K562 (cell line): ENCODE results near the gene COX6B1. TPM values are rescaled to one million over a fixed set of nuclear protein-coding genes. Genes with fewer than 3 reads are reported as not detected.

Experiments used
- ARID1B ChIP-seq: fragments of 450-650 bp; IDR thresholded peaks from 2 replicates; pipeline ENCODE4 v1.6.1; 2016; ENCODE audit warnings: antibody characterized with exemption, mild to moderate bottlenecking, inconsistent platforms
- CHD4 ChIP-seq: fragments of 200-600 bp; sonication (generic); IDR thresholded peaks from 3 replicates; pipeline ENCODE4 v1.6.1; 2012; ENCODE audit warnings: low read depth, mild to moderate bottlenecking, mixed read lengths, low read length, inconsistent platforms; ENCODE audit not compliant: insufficient read depth, insufficient replicate concordance, poor library complexity, severe bottlenecking
- DEAF1 ChIP-seq: fragments of 450-650 bp; formaldehyde crosslinking; IDR thresholded peaks from 2 replicates; pipeline ENCODE4 v1.4.0; 2020; ENCODE audit warnings: mild to moderate bottlenecking, moderate library complexity
- ELK3 ChIP-seq: fragments of 450-650 bp; formaldehyde crosslinking; IDR thresholded peaks from 2 replicates; pipeline ENCODE4 v1.4.0; 2020; ENCODE audit warnings: mild to moderate bottlenecking
- ETS1 ChIP-seq: conservative IDR thresholded peaks from 2 replicates; pipeline ENCODE4 v1.6.1; 2011; ENCODE audit warnings: low read depth, mild to moderate bottlenecking, low read length; ENCODE audit not compliant: control insufficient read depth
- ETV5 ChIP-seq: sonication (generic); formaldehyde crosslinking; IDR thresholded peaks from 2 replicates; pipeline ENCODE4 v1.4.0; 2020; ENCODE audit warnings: low read depth, mild to moderate bottlenecking, missing genetic modification reagents
- MEF2D ChIP-seq: conservative IDR thresholded peaks from 2 replicates; pipeline ENCODE4 v1.6.1; 2016; ENCODE audit warnings: low read depth, missing genetic modification characterization, missing compliant biosample characterization
- PHB ChIP-seq: fragments of 250-450 bp; sonication (Bioruptor Pico); IDR thresholded peaks from 2 replicates; pipeline ENCODE4 v1.5.0; 2021
- PML ChIP-seq: IDR thresholded peaks from 2 replicates; pipeline ENCODE4 v1.6.1; 2012; ENCODE audit warnings: low read length, inconsistent platforms
- RAD21 ChIP-seq, 2 experiments: fragments of 250-450 bp in 1 of 2; fragments of 450-650 bp in 1 of 2; sonication (Bioruptor Pico) in 1 of 2; formaldehyde crosslinking in 1 of 2; IDR thresholded peaks in 1 of 2; conservative IDR thresholded peaks in 1 of 2; 2 replicates each; pipeline versions ENCODE4 v1.4.0 to v1.8.0; 2020 to 2022; ENCODE audit warnings: mild to moderate bottlenecking in 2 of 2, moderate library complexity in 1 of 2
- SMARCC2 ChIP-seq: fragments of 450-650 bp; IDR thresholded peaks from 2 replicates; pipeline ENCODE4 v1.6.1; 2017; ENCODE audit warnings: antibody characterized with exemption, moderate library complexity, mild to moderate bottlenecking, low read depth
- XRCC4 ChIP-seq: IDR thresholded peaks from one replicate; pipeline ENCODE4 v1.6.1; 2011; ENCODE audit not compliant: insufficient read depth, insufficient read length; ENCODE audit errors: extremely low read depth
- ZBTB43 ChIP-seq: sonication (generic); formaldehyde crosslinking; IDR thresholded peaks from 2 replicates; pipeline ENCODE4 v1.8.0; 2023; ENCODE audit warnings: mild to moderate bottlenecking, missing genetic modification reagents
- ZBTB49 ChIP-seq: sonication (generic); formaldehyde crosslinking; IDR thresholded peaks from 2 replicates; pipeline ENCODE4 v1.8.0; 2022; ENCODE audit warnings: missing genetic modification reagents, mild to moderate bottlenecking, borderline replicate concordance
- ZNF277 ChIP-seq: fragments of 250-450 bp; sonication (Bioruptor Pico); IDR thresholded peaks from 2 replicates; pipeline ENCODE4 v1.8.0; 2022; ENCODE audit warnings: inconsistent platforms, mild to moderate bottlenecking, moderate library complexity, borderline replicate concordance
- ZNF696 ChIP-seq: fragments of 250-450 bp; sonication (Bioruptor Pico); conservative IDR thresholded peaks from 2 replicates; pipeline ENCODE4 v1.4.0; 2020; ENCODE audit warnings: mild to moderate bottlenecking, moderate library complexity
- polyA plus RNA-seq, 8 experiments: library from polyadenylated mRNA; depleted of rRNA in 4 of 8; stranded (reverse) in 5 of 8; unstranded in 3 of 8; fragments of >200 nt; fragmentation: Nextera tagmentation in 2 of 8; fragmentation: Illumina TruSeq in 1 of 8; extraction: Ambion mirVana in 2 of 8; extraction: Trizol in 1 of 8; gene quantifications; 2 replicates each; pipeline versions ENCODE4 v1.2.1 to v1.2.3, GENCODE V29; 2011 to 2014; ENCODE audit warnings: inconsistent platforms in 1 of 8, missing spikeins in 1 of 8
- total RNA-seq, 7 experiments: library from RNA; depleted of rRNA in 6 of 7; stranded (reverse); fragments of >200 nt in 6 of 7; fragmentation: Illumina TruSeq in 2 of 7; extraction: Trizol in 2 of 7; gene quantifications; 2 replicates each; pipeline versions ENCODE4 v1.2.1 to v1.2.3, GENCODE V29; 2011 to 2021; ENCODE audit warnings: low replicate concordance in 1 of 7

COX6B1 gene
- total and polyA plus RNA-seq, 9 of the 15 experiments (the other 6 are each of a cell fraction or from before 2014, with no cell fraction given): 777 to 2,393 (median 1,219) TPM

GRCh38 chr19:35643255-35644205 lies 4.6 kb upstream of the COX6B1 start (continued):
- TF ChIP-seq ZBTB43: no peak; the same call in 1 of the 2 replicates
- TF ChIP-seq ETS1: peak; percentile 76
- peak in 1 of 2 experiments; percentile 35; a peak in 2 of 4 replicates for TF ChIP-seq RAD21 (CRISPR knock-in tag; conservative IDR thresholded peaks at IDR 0.05 in 1 of 2, IDR thresholded peaks at IDR 0.05 in 1 of 2)
- TF ChIP-seq XRCC4: no peak
- no peak for TF ChIP-seq PHB (CRISPR knock-in tag)
- TF ChIP-seq CHD4: no peak
- no peak for TF ChIP-seq ELK3 (CRISPR knock-in tag)
- no peak for TF ChIP-seq ZNF277 (CRISPR knock-in tag)
- 0 out of 2 replicates have a peak, but pooled peaks have one; percentile 24 for TF ChIP-seq DEAF1 (CRISPR knock-in tag)
- TF ChIP-seq ARID1B: peak; percentile 52
- no peak; the same call in 1 of the 2 replicates for TF ChIP-seq ETV5 (CRISPR knock-in tag)
- TF ChIP-seq SMARCC2: no peak
- no peak for TF ChIP-seq ZNF696 (CRISPR knock-in tag)
- no peak for TF ChIP-seq MEF2D (tag)
- TF ChIP-seq ZBTB49 (CRISPR knock-in tag): peak; percentile 78; the same call in 1 of the 2 replicates
- TF ChIP-seq PML: peak; percentile 45; the same call in 1 of the 2 replicates
